A549 (cell line): ENCODE results near the gene ESYT2.

ENCODE experiments used
- BHLHE40 ChIP-seq: IDR thresholded peaks from 2 replicates; pipeline ENCODE4 v1.6.1; 2012; ENCODE audit warnings: low read depth, low read length, inconsistent platforms
- TF ChIP-seq, protein P1 (sequence below): IDR thresholded peaks from 2 replicates; pipeline ENCODE4 v1.6.1; 2012
- TF ChIP-seq, protein P2 (sequence below): fragments of >200 bp; sonication (Bioruptor Twin); formaldehyde crosslinking; IDR thresholded peaks from 3 replicates; pipeline ENCODE4 v1.5.1; 2016

DNA sequence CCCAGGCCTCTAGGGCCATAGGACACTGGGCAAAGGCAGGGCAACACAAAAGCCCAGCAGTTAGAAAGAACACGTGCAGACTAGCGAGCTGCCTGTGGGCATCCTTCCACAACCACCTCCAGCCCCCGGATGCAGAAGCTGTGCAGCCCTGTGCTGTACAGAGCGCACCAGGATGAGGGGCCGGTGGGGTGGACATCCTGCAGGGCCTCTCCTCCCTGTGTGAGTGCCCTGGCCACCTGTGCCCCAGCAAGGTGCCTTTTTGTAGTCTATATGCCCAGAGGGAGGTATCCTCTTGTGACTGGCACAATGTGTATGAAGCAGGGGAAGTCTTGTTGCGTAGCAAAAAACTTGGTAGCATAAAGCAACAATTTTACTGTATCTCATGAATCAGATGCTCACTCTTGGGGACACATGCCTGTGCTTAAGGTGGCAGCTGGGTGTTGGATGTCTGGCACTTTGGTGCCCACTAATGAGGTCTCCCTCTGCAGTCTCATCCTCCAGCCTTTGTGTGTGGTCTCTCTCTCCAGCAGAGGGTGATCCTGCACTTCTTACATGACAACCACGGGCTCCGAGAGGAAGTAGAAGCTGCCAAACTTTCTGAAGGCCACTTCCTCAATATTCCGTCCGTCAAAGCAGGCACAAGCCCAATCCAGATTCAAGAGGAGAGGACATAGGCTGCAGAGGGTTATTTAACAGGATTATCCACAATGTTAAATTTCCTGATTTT lies 133.4 kb downstream of the ESYT2 start:
- TF ChIP-seq, protein P1, sequence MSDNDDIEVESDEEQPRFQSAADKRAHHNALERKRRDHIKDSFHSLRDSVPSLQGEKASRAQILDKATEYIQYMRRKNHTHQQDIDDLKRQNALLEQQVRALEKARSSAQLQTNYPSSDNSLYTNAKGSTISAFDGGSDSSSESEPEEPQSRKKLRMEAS = no peak
- TF ChIP-seq, protein P2, sequence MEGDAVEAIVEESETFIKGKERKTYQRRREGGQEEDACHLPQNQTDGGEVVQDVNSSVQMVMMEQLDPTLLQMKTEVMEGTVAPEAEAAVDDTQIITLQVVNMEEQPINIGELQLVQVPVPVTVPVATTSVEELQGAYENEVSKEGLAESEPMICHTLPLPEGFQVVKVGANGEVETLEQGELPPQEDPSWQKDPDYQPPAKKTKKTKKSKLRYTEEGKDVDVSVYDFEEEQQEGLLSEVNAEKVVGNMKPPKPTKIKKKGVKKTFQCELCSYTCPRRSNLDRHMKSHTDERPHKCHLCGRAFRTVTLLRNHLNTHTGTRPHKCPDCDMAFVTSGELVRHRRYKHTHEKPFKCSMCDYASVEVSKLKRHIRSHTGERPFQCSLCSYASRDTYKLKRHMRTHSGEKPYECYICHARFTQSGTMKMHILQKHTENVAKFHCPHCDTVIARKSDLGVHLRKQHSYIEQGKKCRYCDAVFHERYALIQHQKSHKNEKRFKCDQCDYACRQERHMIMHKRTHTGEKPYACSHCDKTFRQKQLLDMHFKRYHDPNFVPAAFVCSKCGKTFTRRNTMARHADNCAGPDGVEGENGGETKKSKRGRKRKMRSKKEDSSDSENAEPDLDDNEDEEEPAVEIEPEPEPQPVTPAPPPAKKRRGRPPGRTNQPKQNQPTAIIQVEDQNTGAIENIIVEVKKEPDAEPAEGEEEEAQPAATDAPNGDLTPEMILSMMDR = peak; percentile 65
- TF ChIP-seq BHLHE40 = no peak
